NCI-H146 treated with DMSO at 0.1 percent for 48 hours (cell line): ENCODE results near the gene ZNF330.
"Not testable (repeated sequence)": the region's sequence is repeated elsewhere in the genome, so short reads cannot be mapped to it uniquely, and the experiment has no call there.

Experiments used
- DNase-seq: peaks from one replicate; lab custom pipeline; 2025; ENCODE audit not compliant: unreplicated experiment; lab: John Stamatoyannopoulos, UW

Gene ZNF330

GRCh38 chr4:141220691-141221659 lies at the start of gene ZNF330:
ZNF330 (plus strand) TSS chr4:141220895; CDS start chr4:141222372, 1,477 bp downstream.
- peak; percentile 26 for DNase-seq

GRCh38 chr4:141174457-141174856 lies 46.2 kb upstream of the ZNF330 start:
- DNase-seq, result no peak

- no peak for DNase-seq
Observed at GRCh38 chr4:141177171-141177570, 43.5 kb upstream of the ZNF330 start.

- DNase-seq, result no peak
Observed at GRCh38 chr4:141179474-141180373, 41.0 kb upstream of the ZNF330 start.

- DNase-seq, result no peak
Observed at GRCh38 chr4:141180991-141181761, 39.5 kb upstream of the ZNF330 start.

- DNase-seq, result not testable (repeated sequence)
Observed at GRCh38 chr4:141183491-141183890, 37.2 kb upstream of the ZNF330 start.

- no peak for DNase-seq
Observed at GRCh38 chr4:141192564-141192963, 28.1 kb upstream of the ZNF330 start.

GRCh38 chr4:141193516-141194034 lies 27.1 kb upstream of the ZNF330 start:
- no peak for DNase-seq

- DNase-seq, result no peak
Observed at GRCh38 chr4:141195095-141195707, 25.5 kb upstream of the ZNF330 start.

- no peak for DNase-seq
Observed at GRCh38 chr4:141196227-141196933, 24.3 kb upstream of the ZNF330 start.

GRCh38 chr4:141207961-141208360 lies 12.7 kb upstream of the ZNF330 start:
- DNase-seq, result no peak

- no peak for DNase-seq
Observed at GRCh38 chr4:141210168-141210567, 10.5 kb upstream of the ZNF330 start.

GRCh38 chr4:141213550-141213991 lies 7.1 kb upstream of the ZNF330 start:
- no peak for DNase-seq

- no peak for DNase-seq
Observed at GRCh38 chr4:141215030-141215429, 5.7 kb upstream of the ZNF330 start.

- no peak for DNase-seq
Observed at GRCh38 chr4:141216002-141216761, 4.5 kb upstream of the ZNF330 start.

GRCh38 chr4:141220271-141220670 lies 424 bp upstream of the ZNF330 start:
- DNase-seq, result no peak

- DNase-seq, result no peak
Observed at GRCh38 chr4:141223418-141223817, 2.7 kb downstream of the ZNF330 start.

- DNase-seq, result not testable (repeated sequence)
Observed at GRCh38 chr4:141227280-141227679, 6.6 kb downstream of the ZNF330 start.
